A549 (cell line): ENCODE data around the gene GRIK4. TPM values are rescaled to one million over a fixed set of nuclear protein-coding genes. Genes with fewer than 3 reads are reported as not detected.

Experiments used
- ATAC-seq, 2 experiments: fragments of 200-7000 bp in 1 of 2; fragments of >200 bp in 1 of 2; cut with Nextera tagmentation in 1 of 2; cut with Tn5 transposase in 1 of 2; 3 replicates each; pipeline versions ENCODE4 v1.8.0 to v1.9.1; 2018 to 2020; ENCODE audit warnings: mild to moderate bottlenecking in 1 of 2, moderate library complexity in 1 of 2
- CTCF ChIA-PET: fragments of 300-600 bp; sonication (Branson Sonifier 250); formaldehyde crosslinking; extraction: SDS; loops from one replicate; lab custom pipeline; 2021; ENCODE audit warnings: antibody characterized with exemption, inconsistent platforms; lab: Yijun Ruan, JAX
- POLR2A ChIA-PET: fragments of 350-600 bp; formaldehyde crosslinking; extraction: SDS; loops from one replicate; lab custom pipeline; 2021; ENCODE audit warnings: antibody characterized with exemption, inconsistent platforms; lab: Yijun Ruan, JAX
- DNase-seq, 2 experiments: peaks; one replicate each; pipeline versions ENCODE4 v3.0.0 to v3.0.0-alpha.2; 2011 to 2016; ENCODE audit warnings: low read depth in 1 of 2, low spot score in 1 of 2
- FAIRE-seq: peaks from 2 replicates; lab custom pipeline; 2011; peaks lifted over from hg19 to GRCh38; lab: Jason Lieb, UNC
- H3K27ac ChIP-seq, 2 experiments: fragments of >200 bp; sonication (Bioruptor Twin); formaldehyde crosslinking; 3 replicates each; pipeline ENCODE4 v1.5.1; 2016 to 2017
- H3K4me1 ChIP-seq: fragments of >200 bp; sonication (Bioruptor Twin); formaldehyde crosslinking; 3 replicates; pipeline ENCODE4 v1.6.1; 2016
- H3K4me2 ChIP-seq: fragments of >200 bp; sonication (Bioruptor Twin); formaldehyde crosslinking; 3 replicates; pipeline ENCODE4 v1.6.1; 2016
- H3K4me3 ChIP-seq: fragments of >200 bp; sonication (Bioruptor Twin); formaldehyde crosslinking; 3 replicates; pipeline ENCODE4 v1.5.1; 2016
- H3K9me3 ChIP-seq: fragments of >200 bp; sonication (Bioruptor Twin); formaldehyde crosslinking; 3 replicates; pipeline ENCODE4 v1.6.1; 2016
- ATOH8 ChIP-seq: fragments of 250-450 bp; sonication (Bioruptor Pico); IDR thresholded peaks from 2 replicates; pipeline ENCODE4 v1.5.0; 2020; ENCODE audit warnings: low read depth, mild to moderate bottlenecking, moderate library complexity
- CBX2 ChIP-seq: fragments of 200-600 bp; sonication (generic); IDR thresholded peaks from 2 replicates; pipeline ENCODE4 v1.6.1; 2016; ENCODE audit warnings: low read depth, mild to moderate bottlenecking, borderline replicate concordance
- CBX8 ChIP-seq: fragments of 200-600 bp; sonication (generic); IDR thresholded peaks from 2 replicates; pipeline ENCODE4 v1.6.1; 2016
- CEBPB ChIP-seq, 2 experiments: fragments of >200 bp in 1 of 2; sonication (Bioruptor Twin) in 1 of 2; formaldehyde crosslinking in 1 of 2; IDR thresholded peaks; 2 replicates each; pipeline ENCODE4 v1.6.1; 2012 to 2016
- CHD2 ChIP-seq: fragments of 150-350 bp; IDR thresholded peaks from 2 replicates; pipeline ENCODE4 v1.6.1; 2014; ENCODE audit warnings: low read length; ENCODE audit not compliant: partially characterized antibody
- FOXS1 ChIP-seq: fragments of 250-450 bp; sonication (Bioruptor Pico); IDR thresholded peaks from 2 replicates; pipeline ENCODE4 v1.5.0; 2020; ENCODE audit warnings: mild to moderate bottlenecking, moderate library complexity
- HES2 ChIP-seq: fragments of >200 bp; sonication (Bioruptor Twin); formaldehyde crosslinking; IDR thresholded peaks from 2 replicates; pipeline ENCODE4 v1.6.1; 2016
- HOXB13 ChIP-seq: fragments of 250-450 bp; sonication (Bioruptor Pico); IDR thresholded peaks from 2 replicates; pipeline ENCODE4 v1.5.0; 2020; ENCODE audit warnings: low read depth, mild to moderate bottlenecking, moderate library complexity
- KDM5A ChIP-seq: fragments of 200-600 bp; sonication (generic); IDR thresholded peaks from 2 replicates; pipeline ENCODE4 v1.6.1; 2016; ENCODE audit warnings: antibody characterized with exemption, mild to moderate bottlenecking
- MAFK ChIP-seq: fragments of 450-650 bp; IDR thresholded peaks from 2 replicates; pipeline ENCODE4 v1.6.1; 2014; ENCODE audit not compliant: partially characterized antibody
- MAX ChIP-seq: IDR thresholded peaks from 2 replicates; pipeline ENCODE4 v1.6.1; 2012
- MAZ ChIP-seq: fragments of 150-350 bp; IDR thresholded peaks from 2 replicates; pipeline ENCODE4 v1.6.1; 2014; ENCODE audit warnings: antibody characterized with exemption, low read depth, low read length, borderline replicate concordance
- NFE2L2 ChIP-seq: fragments of 150-350 bp; conservative IDR thresholded peaks from 2 replicates; pipeline ENCODE4 v1.6.1; 2014; ENCODE audit warnings: low read length
- NPAS2 ChIP-seq: fragments of 250-450 bp; sonication (Bioruptor Pico); IDR thresholded peaks from 2 replicates; pipeline ENCODE4 v1.8.0; 2022; ENCODE audit warnings: mild to moderate bottlenecking, moderate library complexity, borderline replicate concordance
- NR3C1 ChIP-seq: fragments of >200 bp; sonication (Bioruptor Twin); formaldehyde crosslinking; IDR thresholded peaks from 3 replicates; pipeline ENCODE4 v1.6.1; 2017
- PBX3 ChIP-seq: IDR thresholded peaks from 2 replicates; pipeline ENCODE4 v1.6.1; 2012
- POLR2A ChIP-seq: IDR thresholded peaks from 2 replicates; pipeline ENCODE4 v1.6.1; 2012; ENCODE audit warnings: mild to moderate bottlenecking, low read length
- POLR2AphosphoS2 ChIP-seq: conservative IDR thresholded peaks from 2 replicates; pipeline ENCODE4 v1.6.1; 2012; ENCODE audit warnings: low read length, improper control_type of control experiment, inconsistent platforms
- RAD21 ChIP-seq, 2 experiments: fragments of >200 bp in 1 of 2; sonication (Bioruptor Twin) in 1 of 2; formaldehyde crosslinking in 1 of 2; IDR thresholded peaks in 1 of 2; conservative IDR thresholded peaks in 1 of 2; 2 replicates in 1 of 2; 3 replicates in 1 of 2; pipeline ENCODE4 v1.6.1; 2012 to 2018; ENCODE audit warnings: inconsistent platforms in 1 of 2
- RARB ChIP-seq: fragments of 250-450 bp; sonication (Bioruptor Pico); IDR thresholded peaks from 2 replicates; pipeline ENCODE4 v1.8.0; 2021; ENCODE audit warnings: mild to moderate bottlenecking, moderate library complexity
- RFX5 ChIP-seq: fragments of 450-650 bp; IDR thresholded peaks from 2 replicates; pipeline ENCODE4 v1.7.1; 2014; ENCODE audit warnings: antibody characterized with exemption, mild to moderate bottlenecking, moderate library complexity
- SREBF2 ChIP-seq: fragments of 450-650 bp; IDR thresholded peaks from 2 replicates; pipeline ENCODE4 v1.6.1; 2014; ENCODE audit warnings: mild to moderate bottlenecking, moderate library complexity
- USF2 ChIP-seq: fragments of 450-650 bp; IDR thresholded peaks from 2 replicates; pipeline ENCODE4 v1.6.1; 2014; ENCODE audit warnings: antibody characterized with exemption
- WGBS: methylation state at CpG from one replicate; pipeline ENCODE4 v1.1.6; 2017; ENCODE audit errors: missing lambda C conversion rate; 5-methylcytosine and 5-hydroxymethylcytosine counted together
- polyA plus RNA-seq, 4 experiments: library from polyadenylated mRNA; depleted of rRNA in 3 of 4; stranded (reverse); fragments of >200 nt; fragmentation: RNase III in 1 of 4; extraction: RNeasy Plus Mini Kit Qiagen cat#74134 plus additional on column Dnase treatment in 1 of 4; gene quantifications; 2 replicates in 3 of 4; 3 replicates in 1 of 4; pipeline ENCODE4 v1.2.3, GENCODE V29; 2011 to 2017

Gene GRIK4
- polyA plus RNA-seq, 2 of the 4 experiments (the other 2 are of a cell fraction), result 0.01 TPM; not detected in 1

GRCh38 chr11:120647681-120648080 lies 136.1 kb downstream of the GRIK4 start (continued):
- TF ChIP-seq USF2, result no peak
- TF ChIP-seq HOXB13 (CRISPR knock-in tag), result no peak
- TF ChIP-seq MAX, result no peak
- no peak for TF ChIP-seq CBX8

GRCh38 chr11:120648771-120649170 lies 137.2 kb downstream of the GRIK4 start:
- Histone ChIP-seq H3K9me3 (no peaks in the 10 kb centered on the region), H3K4me1 (no peaks in the 10 kb centered on the region), H3K4me2 (no peak overlapping the region), H3K27ac (no peak overlapping the region), H3K4me3 (no peak overlapping the region)
- no peak for FAIRE-seq
- no peak for DNase-seq
- ChIA-PET POLR2A (no interaction called here), CTCF (no interaction called here)
- TF ChIP-seq RAD21 (conservative IDR thresholded peaks at IDR 0.05 in 1 of 2, IDR thresholded peaks at IDR 0.05 in 1 of 2) (no peak), MAFK (no peak), NFE2L2 (no peak), HES2 (no peak), RARB (no peak), RFX5 (no peak), CEBPB (IDR thresholded peaks at IDR 0.05) (no peak), PBX3 (no peak), FOXS1 (no peak), POLR2A (no peak), SREBF2 (no peak), MAX (no peak), NR3C1 (no peak), KDM5A (no peak), POLR2AphosphoS2 (no peak), CBX2 (no peak), NPAS2 (CRISPR knock-in tag) (no peak), CHD2 (no peak), MAZ (no peak)
- 11% methylated on average over 2 of the region's 6 CpGs for WGBS
- ATAC-seq, result no peak

GRCh38 chr11:120649316-120649715 lies 137.8 kb downstream of the GRIK4 start:
- Histone ChIP-seq H3K4me1 (no peaks in the 10 kb centered on the region), H3K4me2 (no peak overlapping the region), H3K27ac (no peak overlapping the region), H3K9me3 (no peaks in the 10 kb centered on the region), H3K4me3 (no peak overlapping the region)
- ATAC-seq (no peak), DNase-seq (no peak)
- CTCF ChIA-PET, result interaction anchor here (0.7 kb wide), 2 partner anchors 35 to 46 kb away, joined by 3 read pairs; no protein-coding TSS in a partner anchor
- TF ChIP-seq ATOH8, result no peak
- TF ChIP-seq, all 56 proteins: peak for 0
- POLR2A ChIA-PET, result no interaction called here
- no peak for FAIRE-seq
- WGBS, result 18% methylated on average over 4 of the region's 5 CpGs
